ENCODE measurements around the gene BDKRB2. TPM values are rescaled to one million over a fixed set of nuclear protein-coding genes. Genes with fewer than 3 reads are reported as not detected.

The BDKRB2 gene
- total and polyA plus RNA-seq, 2 of the 4 experiments (the other 2 are of a cell fraction), result 60.9 to 73.1 TPM

GRCh38 chr14:96202441-96203094 is 2.1 kb upstream of the BDKRB2 start (continued):
- TF ChIP-seq MAFK (IDR thresholded peaks at IDR 0.05; ENCODE audit: low read depth, low read length) (no peak), POLR2A (IDR thresholded peaks at IDR 0.05; ENCODE audit: low read depth, low read length) (no peak)

- no peak overlapping the region for H3K56ac ChIP-seq (ENCODE audit: extremely low read depth, insufficient read depth, low read length)
- H4K91ac ChIP-seq (ENCODE audit: insufficient read depth, low read depth, low read length), result no peak overlapping the region
- no TSS peak for BruUV-seq (replicated peaks)
- H2AK9ac ChIP-seq (replicated peaks; ENCODE audit: low read depth, low read length, poor library complexity), result no peak overlapping the region
- DNase-seq (no peak), ATAC-seq (ENCODE audit: low read depth) (no peak)
- no peak overlapping the region; the same call in 1 of the 2 replicates for H3K18ac ChIP-seq (ENCODE audit: low read depth, low read length)
- 100% methylated on average over 2 of the region's 3 CpGs; no CpG with 5 or more reads in 1 of the 2 experiments for WGBS, 2 experiments (ENCODE audit: extremely low coverage in 2 of 2, insufficient read length in 1 of 2)
- H3K9me1 ChIP-seq (ENCODE audit: insufficient read depth, low read length), result peaks cover 23% of the 10 kb centered on the region
- no peak overlapping the region for H3K27ac ChIP-seq (ENCODE audit: insufficient read depth, low read length)
- H3K23ac ChIP-seq (ENCODE audit: low read depth, low read length), result no peak overlapping the region
- ChIA-PET POLR2A (ENCODE audit: unreplicated experiment) (interaction anchor here (0.5 kb wide), 1 partner anchor 56 kb away, joined by 5 read pairs; no protein-coding TSS in a partner anchor), CTCF (interaction anchor here (2.5 kb wide), 1 partner anchor 72 kb away, joined by 9 read pairs; no protein-coding TSS in a partner anchor)
- H3K14ac ChIP-seq (replicated peaks; ENCODE audit: low read depth, low read length), result 0 out of 2 replicates have a peak overlapping the region, but pooled peaks have one; percentile 10
- H3K9me3 ChIP-seq (ENCODE audit: control insufficient read depth, insufficient read depth, low read length), result no peaks in the 10 kb centered on the region
- H3K27me3 ChIP-seq (ENCODE audit: control insufficient read depth, insufficient read depth, low read length), result no peaks in the 10 kb centered on the region
- no peak overlapping the region for H2BK5ac ChIP-seq (ENCODE audit: low read depth, low read length, poor library complexity, severe bottlenecking)
- peaks cover 17 to 43% of the 10 kb centered on the region in 2 experiments for H3K79me1 ChIP-seq (ENCODE audit: low read depth in 1 of 2, low read length in 2 of 2)
- H4K5ac ChIP-seq (ENCODE audit: low read depth, low read length), result no peak overlapping the region
- H2AFZ ChIP-seq (replicated peaks; ENCODE audit: low read length, poor library complexity), result no peak overlapping the region
- peaks cover 20% of the 10 kb centered on the region for H4K20me1 ChIP-seq (ENCODE audit: insufficient read depth, low read length)
- intact Hi-C loops (cut with micrococcal nuclease), result loop anchor here (10.0 kb wide), 1 partner anchor 208 kb away; no protein-coding TSS in a partner anchor
- H3K4me2 ChIP-seq (ENCODE audit: low read depth, low read length), result no peak overlapping the region
- H3K9ac ChIP-seq (ENCODE audit: low read depth, low read length), result no peak overlapping the region
- H3K36me3 ChIP-seq (ENCODE audit: control insufficient read depth, insufficient read depth, low read length), result peaks cover 19% of the 10 kb centered on the region
- peak overlapping the region; percentile 67; the same call in 1 of the 2 replicates for H2BK120ac ChIP-seq (ENCODE audit: low read depth, low read length)
- dilution Hi-C loops (cut with HindIII; ENCODE audit: low sequenced_read_pairs, unreplicated experiment), result no loop called here
- H3K4ac ChIP-seq (ENCODE audit: low read depth, low read length), result 0 out of 2 replicates have a peak overlapping the region, but pooled peaks have one; percentile 8
- in situ Hi-C loops (cut with MboI; ENCODE audit: low sequenced_read_pairs), result loop anchor here (5.0 kb wide), 1 partner anchor 96 kb away; no protein-coding TSS in a partner anchor
- H3K4me3 ChIP-seq (ENCODE audit: insufficient read depth, low read depth, low read length), result no peak overlapping the region
- peak overlapping the region; percentile 65 for H2AK5ac ChIP-seq (ENCODE audit: low read depth, low read length)
- H4K8ac ChIP-seq (ENCODE audit: low read depth in 2 of 2, low read length in 2 of 2), result no peak overlapping the region
- H3K4me1 ChIP-seq (ENCODE audit: control insufficient read depth, insufficient read depth, low read length), result peaks cover 20% of the 10 kb centered on the region
- peak overlapping the region; percentile 77; the same call in 1 of the 2 replicates for H2BK20ac ChIP-seq (ENCODE audit: low read depth, low read length)
- peak overlapping the region; percentile 40; the same call in 1 of the 3 replicates for H2BK15ac ChIP-seq (ENCODE audit: low read depth, low read length)
- TF ChIP-seq RFX5 (IDR thresholded peaks at IDR 0.05; ENCODE audit: low read depth, low read length) (no peak), POLR2A (IDR thresholded peaks at IDR 0.05; ENCODE audit: low read depth, low read length) (no peak), RAD21 (IDR thresholded peaks at IDR 0.05; ENCODE audit: low read length) (no peak), CHD1 (IDR thresholded peaks at IDR 0.05; ENCODE audit: low read depth, low read length) (no peak), NFE2L2 (IDR thresholded peaks at IDR 0.05; ENCODE audit: low read depth, low read length) (no peak), SMC3 (IDR thresholded peaks at IDR 0.05; ENCODE audit: low read depth, low read length) (no peak), MXI1 (IDR thresholded peaks at IDR 0.05; ENCODE audit: borderline replicate concordance, low read depth, low read length) (no peak), CEBPB (IDR thresholded peaks at IDR 0.05; ENCODE audit: low read depth, low read length) (no peak), RCOR1 (IDR thresholded peaks at IDR 0.05; ENCODE audit: insufficient replicate concordance, low read length) (no peak), MAFK (IDR thresholded peaks at IDR 0.05; ENCODE audit: low read depth, low read length) (no peak), FOS (IDR thresholded peaks at IDR 0.05; ENCODE audit: low read depth, low read length) (no peak)
- TF ChIP-seq, protein P1, sequence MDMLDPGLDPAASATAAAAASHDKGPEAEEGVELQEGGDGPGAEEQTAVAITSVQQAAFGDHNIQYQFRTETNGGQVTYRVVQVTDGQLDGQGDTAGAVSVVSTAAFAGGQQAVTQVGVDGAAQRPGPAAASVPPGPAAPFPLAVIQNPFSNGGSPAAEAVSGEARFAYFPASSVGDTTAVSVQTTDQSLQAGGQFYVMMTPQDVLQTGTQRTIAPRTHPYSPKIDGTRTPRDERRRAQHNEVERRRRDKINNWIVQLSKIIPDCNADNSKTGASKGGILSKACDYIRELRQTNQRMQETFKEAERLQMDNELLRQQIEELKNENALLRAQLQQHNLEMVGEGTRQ (IDR thresholded peaks at IDR 0.05; ENCODE audit: low read depth, low read length), result no peak
- TF ChIP-seq, protein P2, sequence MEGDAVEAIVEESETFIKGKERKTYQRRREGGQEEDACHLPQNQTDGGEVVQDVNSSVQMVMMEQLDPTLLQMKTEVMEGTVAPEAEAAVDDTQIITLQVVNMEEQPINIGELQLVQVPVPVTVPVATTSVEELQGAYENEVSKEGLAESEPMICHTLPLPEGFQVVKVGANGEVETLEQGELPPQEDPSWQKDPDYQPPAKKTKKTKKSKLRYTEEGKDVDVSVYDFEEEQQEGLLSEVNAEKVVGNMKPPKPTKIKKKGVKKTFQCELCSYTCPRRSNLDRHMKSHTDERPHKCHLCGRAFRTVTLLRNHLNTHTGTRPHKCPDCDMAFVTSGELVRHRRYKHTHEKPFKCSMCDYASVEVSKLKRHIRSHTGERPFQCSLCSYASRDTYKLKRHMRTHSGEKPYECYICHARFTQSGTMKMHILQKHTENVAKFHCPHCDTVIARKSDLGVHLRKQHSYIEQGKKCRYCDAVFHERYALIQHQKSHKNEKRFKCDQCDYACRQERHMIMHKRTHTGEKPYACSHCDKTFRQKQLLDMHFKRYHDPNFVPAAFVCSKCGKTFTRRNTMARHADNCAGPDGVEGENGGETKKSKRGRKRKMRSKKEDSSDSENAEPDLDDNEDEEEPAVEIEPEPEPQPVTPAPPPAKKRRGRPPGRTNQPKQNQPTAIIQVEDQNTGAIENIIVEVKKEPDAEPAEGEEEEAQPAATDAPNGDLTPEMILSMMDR (conservative IDR thresholded peaks at IDR 0.05; ENCODE audit: low read depth, low read length), result no peak
These were observed 1.5 kb upstream of the BDKRB2 start for GRCh38 chr14:96203116-96203515.

All from IMR-90 (cell line).